OCI-LY7 (cell line): Measurements from ENCODE around the gene TEPSIN. TPM values are rescaled to one million over a fixed set of nuclear protein-coding genes. Genes with fewer than 3 reads are reported as not detected.
A peak's percentile ranks its signal among the peaks of the same experiment; 100 is the strongest.

Source experiments
- BruUV-seq: library from RNA; stranded (reverse); fragments of 400-500 nt; replicated peaks from 2 replicates; lab custom pipeline; 2021; lab: Mats Ljungman, UMichigan
- CTCF ChIA-PET: fragments of 300-600 bp; sonication (Branson Sonifier 250); formaldehyde crosslinking; loops from one replicate; lab custom pipeline; 2022; ENCODE audit warnings: antibody characterized with exemption; ENCODE audit not compliant: unreplicated experiment; lab: Charles Lee
- POLR2A ChIA-PET: fragments of 300-600 bp; sonication (Branson Sonifier 250); formaldehyde crosslinking; loops from one replicate; lab custom pipeline; 2022; ENCODE audit warnings: antibody characterized with exemption; lab: Charles Lee
- DNase-seq: peaks from one replicate; pipeline ENCODE4 v3.0.0-alpha.2; 2015; ENCODE audit warnings: low spot score
- H2AFZ ChIP-seq: fragments of 200-600 bp; sonication (generic), shearing (Covaris generic); 2 replicates; pipeline ENCODE4 v1.6.1; 2014; ENCODE audit warnings: mild to moderate bottlenecking, antibody characterized with exemption, low read length, moderate library complexity
- H3K27ac ChIP-seq: fragments of 200-600 bp; sonication (generic); 2 replicates; pipeline ENCODE4 v1.5.1; 2014; ENCODE audit warnings: mixed run types, low read depth, mild to moderate bottlenecking, moderate library complexity, low read length, inconsistent platforms; ENCODE audit not compliant: poor library complexity, severe bottlenecking
- H3K36me3 ChIP-seq: fragments of 200-600 bp; sonication (generic); 2 replicates; pipeline ENCODE4 v1.6.1; 2014; ENCODE audit warnings: mild to moderate bottlenecking, antibody characterized with exemption, low read length, moderate library complexity, mixed read lengths; ENCODE audit not compliant: insufficient read depth
- H3K4me1 ChIP-seq: fragments of 200-600 bp; sonication (generic); 2 replicates; pipeline ENCODE4 v1.5.1; 2014; ENCODE audit warnings: mild to moderate bottlenecking, low read length; ENCODE audit not compliant: insufficient read depth, poor library complexity, severe bottlenecking
- H3K4me2 ChIP-seq: fragments of 200-600 bp; sonication (generic); 2 replicates; pipeline ENCODE4 v1.6.1; 2014; ENCODE audit warnings: mild to moderate bottlenecking, low read length
- H3K4me3 ChIP-seq: fragments of 200-600 bp; sonication (generic); 2 replicates; pipeline ENCODE4 v1.5.1; 2014; ENCODE audit warnings: mild to moderate bottlenecking, low read depth, low read length; ENCODE audit not compliant: poor library complexity, severe bottlenecking
- H3K79me2 ChIP-seq: fragments of 200-600 bp; sonication (generic); 2 replicates; pipeline ENCODE4 v1.6.1; 2016; ENCODE audit warnings: low read depth, mild to moderate bottlenecking, low read length, moderate library complexity, mixed read lengths; ENCODE audit not compliant: insufficient read depth
- H3K9me2 ChIP-seq: fragments of 200-600 bp; sonication (generic); 2 replicates; pipeline ENCODE4 v1.6.1; 2016; ENCODE audit warnings: mild to moderate bottlenecking, low read length, mixed read lengths; ENCODE audit not compliant: insufficient read depth
- H3K9me3 ChIP-seq: fragments of 200-600 bp; sonication (generic); 2 replicates; pipeline ENCODE4 v1.6.1; 2014; ENCODE audit warnings: mild to moderate bottlenecking, mixed run types, low read length, mixed read lengths
- H4K20me1 ChIP-seq: fragments of 200-600 bp; sonication (generic); 2 replicates; pipeline ENCODE4 v1.6.1; 2014; ENCODE audit warnings: mild to moderate bottlenecking, antibody characterized with exemption, low read length, moderate library complexity, mixed read lengths; ENCODE audit not compliant: insufficient read depth
- CTCF ChIP-seq: fragments of 200-600 bp; sonication (generic); conservative IDR thresholded peaks from 2 replicates; pipeline ENCODE4 v1.5.1; 2014; ENCODE audit warnings: mild to moderate bottlenecking, antibody characterized with exemption, low read length, moderate library complexity, mixed read lengths
- EZH2phosphoT487 ChIP-seq: fragments of 200-600 bp; sonication (generic); IDR thresholded peaks from 2 replicates; pipeline ENCODE4 v1.6.1; 2018; ENCODE audit warnings: low read depth, borderline replicate concordance, mild to moderate bottlenecking, mixed run types, antibody characterized with exemption, low read length, moderate library complexity, mixed read lengths
- intact Hi-C: fragments of 100-400 bp; cut with micrococcal nuclease; formaldehyde crosslinking; loops from one replicate; pipeline ENCODE4 v1.10.0; 2022; ENCODE audit not compliant: unreplicated experiment
- total RNA-seq, 2 experiments: library from RNA; depleted of rRNA in 1 of 2; stranded (reverse); fragments of >200 nt in 1 of 2; shearing (Covaris generic) in 1 of 2; gene quantifications; 2 replicates each; pipeline ENCODE4 v1.2.3, GENCODE V29; 2014 to 2022

The TEPSIN gene
- total RNA-seq, 2 experiments from 2014 or later, result 46.4 to 75.3 TPM

- H3K9me2 ChIP-seq, result no peaks in the 10 kb centered on the region
- intact Hi-C loops, result no loop called here
- no peaks in the 10 kb centered on the region for H3K9me3 ChIP-seq
- peak overlapping the region; percentile 65 for H2AFZ ChIP-seq
- H3K36me3 ChIP-seq, result no peaks in the 10 kb centered on the region
- no peak for DNase-seq
- peak overlapping the region; percentile 73 for H3K4me2 ChIP-seq
- POLR2A ChIA-PET, result interaction anchor here (0.6 to 1.3 kb wide), 7 partner anchors 16 to 409 kb away, joined by 3 to 12 read pairs (median 4); partner anchors contain the start of genes BAHCC1, NDUFAF8 and TEPSIN
- TF ChIP-seq EZH2phosphoT487, result no peak
- no peak for TF ChIP-seq CTCF
- no peak overlapping the region for H3K27ac ChIP-seq
- H4K20me1 ChIP-seq, result no peaks in the 10 kb centered on the region
- peaks cover 24% of the 10 kb centered on the region for H3K4me1 ChIP-seq
- H3K4me3 ChIP-seq, result peak overlapping the region; percentile 79
- no peaks in the 10 kb centered on the region for H3K79me2 ChIP-seq
- CTCF ChIA-PET, result interaction anchor here (0.6 to 0.7 kb wide), 2 partner anchors 690 to 1229 kb away, joined by 3 to 13 read pairs; no protein-coding TSS in a partner anchor
- no TSS peak for BruUV-seq
Measured at GRCh38 chr17:81222620-81222905, 16.3 kb downstream of the TEPSIN start.

- ChIA-PET CTCF (no interaction called here), POLR2A (interaction anchor here (0.6 to 1.3 kb wide), 7 partner anchors 17 to 408 kb away, joined by 3 to 12 read pairs (median 4); partner anchors contain the start of genes BAHCC1, NDUFAF8 and TEPSIN)
- H3K4me2 ChIP-seq, result peak overlapping the region; percentile 73
- H3K9me2 ChIP-seq, result no peaks in the 10 kb centered on the region
- H3K79me2 ChIP-seq, result no peaks in the 10 kb centered on the region
- H2AFZ ChIP-seq, result peak overlapping the region; percentile 65; the same call in 1 of the 2 replicates
- no peaks in the 10 kb centered on the region for H3K36me3 ChIP-seq
- peak overlapping the region; percentile 79 for H3K4me3 ChIP-seq
- no TSS peak for BruUV-seq
- H3K27ac ChIP-seq, result no peak overlapping the region
- TF ChIP-seq EZH2phosphoT487 (no peak), CTCF (no peak)
- H3K9me3 ChIP-seq, result no peaks in the 10 kb centered on the region
- H3K4me1 ChIP-seq, result peaks cover 22% of the 10 kb centered on the region
- no peak for DNase-seq
- no peaks in the 10 kb centered on the region for H4K20me1 ChIP-seq
- intact Hi-C loops, result no loop called here
Measured at GRCh38 chr17:81221842-81222619, 16.8 kb downstream of the TEPSIN start.

GRCh38 chr17:81221371-81221841 is 17.4 kb downstream of the TEPSIN start:
- no peak for DNase-seq
- no TSS peak for BruUV-seq
- no peaks in the 10 kb centered on the region for H3K9me2 ChIP-seq
- intact Hi-C loops, result no loop called here
- CTCF ChIA-PET, result no interaction called here
- no peaks in the 10 kb centered on the region for H3K79me2 ChIP-seq
- no peak overlapping the region for H3K27ac ChIP-seq
- peak overlapping the region; percentile 79 for H3K4me3 ChIP-seq
- H4K20me1 ChIP-seq, result no peaks in the 10 kb centered on the region
- peak overlapping the region; percentile 73 for H3K4me2 ChIP-seq
- H3K9me3 ChIP-seq, result no peaks in the 10 kb centered on the region
- POLR2A ChIA-PET, result no interaction called here
- H3K36me3 ChIP-seq, result no peaks in the 10 kb centered on the region
- no peak overlapping the region for H2AFZ ChIP-seq
- H3K4me1 ChIP-seq, result peaks cover 22% of the 10 kb centered on the region
- TF ChIP-seq CTCF (no peak), EZH2phosphoT487 (no peak)
